B cell (primary cell): ENCODE results near the gene PRRT1. TPM values are rescaled to one million over a fixed set of nuclear protein-coding genes. Genes with fewer than 3 reads are reported as not detected.

Experiments
- ATAC-seq: fragments of 200-7000 bp; cut with Tn5 transposase; one replicate; pipeline ENCODE4 v1.10.0; 2021; ENCODE audit warnings: low read depth, mild to moderate bottlenecking, moderate number of reproducible peaks, moderate library complexity
- CTCF ChIA-PET: fragments of 350-600 bp; sonication (Branson Sonifier 250); formaldehyde crosslinking; loops from one replicate; lab custom pipeline; 2021; ENCODE audit warnings: antibody characterized with exemption, inconsistent platforms; lab: Charles Lee
- POLR2A ChIA-PET: fragments of 350-600 bp; sonication (Branson Sonifier 250); formaldehyde crosslinking; loops from one replicate; lab custom pipeline; 2021; ENCODE audit warnings: antibody characterized with exemption; lab: Charles Lee
- DNase-seq: peaks from one replicate; pipeline ENCODE4 v3.0.0; 2013
- H2AFZ ChIP-seq: 2 replicates; pipeline ENCODE4 v1.6.1; 2012; ENCODE audit warnings: mild to moderate bottlenecking, low read depth, low read length; ENCODE audit not compliant: insufficient read depth, poor library complexity, severe bottlenecking
- H3K27ac ChIP-seq, 2 donors: 1 replicate in 1 of 2; 2 replicates in 1 of 2; pipeline ENCODE4 v1.5.1; 2012 to 2013; ENCODE audit warnings: low read length in 2 of 2, mild to moderate bottlenecking in 2 of 2, moderate library complexity in 1 of 2
- H3K27me3 ChIP-seq, 4 experiments: fragments of 200-600 bp in 1 of 4; sonication (generic) in 1 of 4; replicated peaks in 1 of 4; 1 replicate in 2 of 4; 2 replicates in 2 of 4; pipeline versions ENCODE4 v1.6.1 to v1.7.0; 2013 to 2016; ENCODE audit warnings: low read length in 3 of 4, mild to moderate bottlenecking in 2 of 4, mixed read lengths in 1 of 4, moderate library complexity in 1 of 4; ENCODE audit not compliant: insufficient read depth in 4 of 4, control insufficient read depth in 3 of 4; ENCODE audit errors: control extremely low read depth in 1 of 4
- H3K36me3 ChIP-seq, 2 experiments: replicated peaks in 1 of 2; 1 replicate in 1 of 2; 2 replicates in 1 of 2; pipeline versions ENCODE4 v1.6.1 to v1.7.1; 2013; ENCODE audit warnings: low read length in 1 of 2; ENCODE audit not compliant: insufficient read depth in 2 of 2, control insufficient read depth in 1 of 2; ENCODE audit errors: control extremely low read depth in 1 of 2, extremely low read depth in 1 of 2
- H3K4me1 ChIP-seq, 2 donors: fragments of 200-600 bp in 1 of 2; sonication (generic) in 1 of 2; 1 replicate in 1 of 2; 2 replicates in 1 of 2; pipeline versions ENCODE4 v1.5.1 to v1.6.1; 2013 to 2017; ENCODE audit warnings: low read length in 2 of 2; ENCODE audit not compliant: control insufficient read depth in 2 of 2, insufficient read depth in 2 of 2
- H3K4me2 ChIP-seq: replicated peaks from 2 replicates; pipeline ENCODE3; 2012; ENCODE audit warnings: mild to moderate bottlenecking, low read depth, low read length; ENCODE audit not compliant: poor library complexity, severe bottlenecking
- H3K4me3 ChIP-seq, 5 experiments: fragments of 200-600 bp in 1 of 5; sonication (generic) in 1 of 5; 1 replicate in 3 of 5; 2 replicates in 2 of 5; pipeline versions ENCODE4 v1.5.1 to v1.7.0; 2011 to 2016; ENCODE audit warnings: low read length in 4 of 5, mild to moderate bottlenecking in 4 of 5, low read depth in 2 of 5, control low read depth in 1 of 5, moderate library complexity in 1 of 5; ENCODE audit not compliant: insufficient read depth in 1 of 5; ENCODE audit errors: control extremely low read depth in 1 of 5, extremely low read depth in 1 of 5
- H3K79me2 ChIP-seq: fragments of 200-600 bp; sonication (generic); one replicate; pipeline ENCODE4 v1.6.0; 2016; ENCODE audit warnings: low read length; ENCODE audit not compliant: control insufficient read depth, insufficient read depth
- H3K9ac ChIP-seq: fragments of 200-600 bp; sonication (generic); 2 replicates; pipeline ENCODE4 v1.6.1; 2017; ENCODE audit warnings: mild to moderate bottlenecking, low read length, moderate library complexity
- H3K9me3 ChIP-seq, 3 donors: one replicate each; pipeline versions ENCODE4 v1.6.1 to v1.7.1; 2013; ENCODE audit warnings: low read length in 2 of 3; ENCODE audit not compliant: control insufficient read depth in 2 of 3, insufficient read depth in 1 of 3; ENCODE audit errors: control extremely low read depth in 1 of 3
- H4K20me1 ChIP-seq: 2 replicates; pipeline ENCODE4 v1.6.0; 2012; ENCODE audit warnings: mild to moderate bottlenecking, low read length; ENCODE audit not compliant: insufficient read depth, control insufficient read depth, poor library complexity, severe bottlenecking
- H3K27ac Mint-ChIP-seq: one replicate; pipeline ENCODE4 v1.8.0; 2021; ENCODE audit warnings: mixed read lengths
- H3K27me3 Mint-ChIP-seq: one replicate; pipeline ENCODE4 v1.8.0; 2021; ENCODE audit warnings: mixed read lengths
- H3K4me1 Mint-ChIP-seq: one replicate; pipeline ENCODE4 v1.8.0; 2021; ENCODE audit warnings: mixed read lengths
- H3K4me3 Mint-ChIP-seq: one replicate; pipeline ENCODE4 v1.8.0; 2021; ENCODE audit warnings: mixed read lengths
- H3K9me3 Mint-ChIP-seq: one replicate; pipeline ENCODE4 v1.8.0; 2022; ENCODE audit warnings: mixed read lengths; ENCODE audit not compliant: insufficient read depth
- EZH2 ChIP-seq: IDR thresholded peaks from 2 replicates; pipeline ENCODE4 v1.6.1; 2012; ENCODE audit warnings: borderline replicate concordance, low read depth, mild to moderate bottlenecking, moderate library complexity, low read length; ENCODE audit not compliant: insufficient read depth, poor library complexity, severe bottlenecking
- WGBS: methylation state at CpG from one replicate; pipeline ENCODE4 v1.1.5; 2013; ENCODE audit warnings: missing lambda C conversion rate; ENCODE audit not compliant: insufficient coverage; 5-methylcytosine and 5-hydroxymethylcytosine counted together
- intact Hi-C: fragments of 100-400 bp; cut with micrococcal nuclease; formaldehyde crosslinking; loops from one replicate; pipeline ENCODE4 v1.10.0; 2022
- polyA plus RNA-seq: library from polyadenylated mRNA; depleted of rRNA; stranded (reverse); fragments of >200 nt; gene quantifications from 2 replicates; pipeline ENCODE4 v1.2.3, GENCODE V29; 2012
- total RNA-seq, 2 donors: library from RNA; stranded (reverse); fragments of 120-200 nt in 1 of 2; gene quantifications; 1 replicate in 1 of 2; 2 replicates in 1 of 2; pipeline versions ENCODE4 v1.2.3 to v1.2.4, GENCODE V29; 2013 to 2022
- TF ChIP-seq, protein P1 (sequence below): fragments of 200-600 bp; IDR thresholded peaks from one replicate; pipeline ENCODE4 v1.8.0; 2022; ENCODE audit warnings: antibody characterized with exemption, mild to moderate bottlenecking

PRRT1 gene
- total and polyA plus RNA-seq, 2 donors (not counting 1 experiment from before 2014, with no cell fraction given) = not detected

DNA sequence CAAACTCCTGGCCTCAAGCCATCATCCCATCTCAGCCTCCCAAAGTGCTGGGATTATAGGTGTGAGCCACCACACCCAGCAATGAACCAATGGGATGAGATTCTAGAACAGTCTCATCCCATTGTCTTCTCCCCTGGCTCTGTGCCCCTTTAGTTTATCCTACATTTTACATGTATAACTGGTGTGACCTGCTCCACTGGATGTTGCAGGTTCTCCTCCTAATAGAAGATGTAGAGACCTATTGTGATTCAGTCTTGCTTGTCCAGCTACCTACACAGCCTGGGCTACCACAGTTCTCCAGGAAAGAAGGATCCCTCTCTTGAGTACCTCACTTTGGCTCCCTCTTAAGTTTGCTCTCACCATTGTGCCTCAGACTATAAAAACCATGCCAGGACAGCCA, 19.6 kb downstream of the PRRT1 start:
- Histone ChIP-seq H3K4me2 (no peak overlapping the region), H3K36me3 (peaks cover 0 to under 1% of the 10 kb centered on the region in 2 experiments), H3K4me1 (peaks cover 19 to 28% of the 10 kb centered on the region in 2 donors), H3K27ac (no peak overlapping the region), H2AFZ (no peak overlapping the region), H3K27me3 (no peaks in the 10 kb centered on the region), H3K9me3 (peaks cover 0 to 2% (median 0%) of the 10 kb centered on the region in 3 donors), H4K20me1 (peaks cover 3% of the 10 kb centered on the region), H3K9ac (no peak overlapping the region), H3K4me3 (no peak overlapping the region), H3K79me2 (peaks cover 19% of the 10 kb centered on the region)
- DNase-seq (no peak), ATAC-seq (no peak)
- no peak for TF ChIP-seq EZH2
- TF ChIP-seq, protein P1, sequence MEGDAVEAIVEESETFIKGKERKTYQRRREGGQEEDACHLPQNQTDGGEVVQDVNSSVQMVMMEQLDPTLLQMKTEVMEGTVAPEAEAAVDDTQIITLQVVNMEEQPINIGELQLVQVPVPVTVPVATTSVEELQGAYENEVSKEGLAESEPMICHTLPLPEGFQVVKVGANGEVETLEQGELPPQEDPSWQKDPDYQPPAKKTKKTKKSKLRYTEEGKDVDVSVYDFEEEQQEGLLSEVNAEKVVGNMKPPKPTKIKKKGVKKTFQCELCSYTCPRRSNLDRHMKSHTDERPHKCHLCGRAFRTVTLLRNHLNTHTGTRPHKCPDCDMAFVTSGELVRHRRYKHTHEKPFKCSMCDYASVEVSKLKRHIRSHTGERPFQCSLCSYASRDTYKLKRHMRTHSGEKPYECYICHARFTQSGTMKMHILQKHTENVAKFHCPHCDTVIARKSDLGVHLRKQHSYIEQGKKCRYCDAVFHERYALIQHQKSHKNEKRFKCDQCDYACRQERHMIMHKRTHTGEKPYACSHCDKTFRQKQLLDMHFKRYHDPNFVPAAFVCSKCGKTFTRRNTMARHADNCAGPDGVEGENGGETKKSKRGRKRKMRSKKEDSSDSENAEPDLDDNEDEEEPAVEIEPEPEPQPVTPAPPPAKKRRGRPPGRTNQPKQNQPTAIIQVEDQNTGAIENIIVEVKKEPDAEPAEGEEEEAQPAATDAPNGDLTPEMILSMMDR = no peak
- CTCF ChIA-PET = no interaction called here
- Mint-ChIP-seq H3K9me3 (no peaks in the 10 kb centered on the region), H3K27me3 (peaks cover 7% of the 10 kb centered on the region), H3K27ac (no peak overlapping the region), H3K4me3 (no peak overlapping the region), H3K4me1 (peaks cover 30% of the 10 kb centered on the region)
- intact Hi-C loops = no loop called here
- POLR2A ChIA-PET = no interaction called here

- Histone ChIP-seq H3K79me2 (peaks cover 25% of the 10 kb centered on the region), H4K20me1 (peaks cover 6% of the 10 kb centered on the region), H3K9ac (no peak overlapping the region), H3K4me1 (peaks cover 25 to 34% of the 10 kb centered on the region in 2 donors), H3K4me3 (no peak overlapping the region), H3K36me3 (peaks cover 1 to 6% of the 10 kb centered on the region in 2 experiments), H3K27ac (no peak overlapping the region), H2AFZ (no peak overlapping the region), H3K4me2 (no peak overlapping the region), H3K27me3 (no peaks in the 10 kb centered on the region), H3K9me3 (peaks cover 0 to 2% (median 0%) of the 10 kb centered on the region in 3 donors)
- H3K4me3 Mint-ChIP-seq = peak overlapping the region; percentile 52
- ATAC-seq = no peak
- H3K9me3 Mint-ChIP-seq = no peaks in the 10 kb centered on the region
- intact Hi-C loops = no loop called here
- WGBS = 97% methylated on average over 4 of the region's 14 CpGs
- DNase-seq = no peak
- peaks cover 35% of the 10 kb centered on the region for H3K4me1 Mint-ChIP-seq
- peaks cover 7% of the 10 kb centered on the region for H3K27me3 Mint-ChIP-seq
- TF ChIP-seq, protein P1 = no peak
- TF ChIP-seq EZH2 = no peak
- POLR2A ChIA-PET = no interaction called here
- no peak overlapping the region for H3K27ac Mint-ChIP-seq
- CTCF ChIA-PET = no interaction called here
Observed at GRCh38 chr6:32131439-32131948, 20.2 kb downstream of the PRRT1 start.
